HUES48 (cell line): Measurements from ENCODE around the gene RNU6-9.
A peak's percentile ranks its signal among the peaks of the same experiment; 100 is the strongest.

Experiments
- H3K27ac ChIP-seq: one replicate; pipeline ENCODE4 v1.7.0; 2013; ENCODE audit warnings: low read depth, low read length, inconsistent platforms
- H3K27me3 ChIP-seq: 2 replicates; pipeline ENCODE4 v1.6.1; 2013; ENCODE audit warnings: mild to moderate bottlenecking, low read length; ENCODE audit not compliant: control insufficient read depth, insufficient read depth
- H3K36me3 ChIP-seq: 2 replicates; pipeline ENCODE4 v1.6.1; 2013; ENCODE audit warnings: low read length; ENCODE audit not compliant: control insufficient read depth, insufficient read depth
- H3K4me1 ChIP-seq: 2 replicates; pipeline ENCODE4 v1.6.1; 2013; ENCODE audit warnings: mild to moderate bottlenecking, low read length; ENCODE audit not compliant: control insufficient read depth, insufficient read depth
- H3K4me3 ChIP-seq: 2 replicates; pipeline ENCODE4 v1.5.1; 2013; ENCODE audit warnings: mild to moderate bottlenecking, low read depth, low read length
- H3K9ac ChIP-seq: 2 replicates; pipeline ENCODE4 v1.6.1; 2013; ENCODE audit warnings: mild to moderate bottlenecking, low read depth, low read length, moderate library complexity
- H3K9me3 ChIP-seq: 2 replicates; pipeline ENCODE4 v1.6.1; 2013; ENCODE audit warnings: low read length; ENCODE audit not compliant: control insufficient read depth, insufficient read depth

Gene RNU6-9

DNA sequence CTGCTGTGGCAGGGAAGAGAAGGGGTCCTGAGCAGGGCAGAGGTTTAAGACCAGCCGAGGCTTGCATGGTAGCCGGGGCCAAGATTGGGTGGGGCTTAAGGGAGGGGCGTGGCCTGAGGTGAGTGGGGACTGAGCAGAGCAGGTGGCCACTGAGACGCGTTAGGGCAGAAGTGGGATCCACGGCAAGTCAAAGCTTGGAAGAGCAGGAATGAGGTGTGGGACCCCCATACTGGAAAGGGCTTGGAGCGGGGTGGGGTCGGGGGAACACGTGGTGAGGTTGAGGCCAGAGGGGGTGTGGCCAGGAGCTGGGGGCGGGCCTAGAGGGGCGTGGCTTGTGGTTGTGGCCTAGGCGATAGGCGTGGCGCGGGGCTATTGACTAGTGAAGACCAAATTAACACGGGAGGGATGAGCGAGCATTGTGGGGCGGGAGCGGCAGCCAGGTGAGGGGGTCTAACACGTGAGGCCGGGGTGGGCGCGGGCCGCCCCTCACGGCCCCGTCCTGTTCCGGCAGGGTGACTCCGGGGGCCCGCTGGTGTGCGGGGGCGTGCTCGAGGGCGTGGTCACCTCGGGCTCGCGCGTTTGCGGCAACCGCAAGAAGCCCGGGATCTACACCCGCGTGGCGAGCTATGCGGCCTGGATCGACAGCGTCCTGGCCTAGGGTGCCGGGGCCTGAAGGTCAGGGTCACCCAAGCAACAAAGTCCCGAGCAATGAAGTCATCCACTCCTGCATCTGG lies 30.5 kb upstream of the RNU6-9 start:
- Histone ChIP-seq H3K4me3 (peak overlapping the region; percentile 58), H3K9me3 (no peaks in the 10 kb centered on the region), H3K4me1 (peaks cover 9% of the 10 kb centered on the region), H3K27me3 (peaks cover 18% of the 10 kb centered on the region), H3K27ac (no peak overlapping the region), H3K9ac (no peak overlapping the region), H3K36me3 (peaks cover 2% of the 10 kb centered on the region; the same call in 1 of the 2 replicates)

DNA sequence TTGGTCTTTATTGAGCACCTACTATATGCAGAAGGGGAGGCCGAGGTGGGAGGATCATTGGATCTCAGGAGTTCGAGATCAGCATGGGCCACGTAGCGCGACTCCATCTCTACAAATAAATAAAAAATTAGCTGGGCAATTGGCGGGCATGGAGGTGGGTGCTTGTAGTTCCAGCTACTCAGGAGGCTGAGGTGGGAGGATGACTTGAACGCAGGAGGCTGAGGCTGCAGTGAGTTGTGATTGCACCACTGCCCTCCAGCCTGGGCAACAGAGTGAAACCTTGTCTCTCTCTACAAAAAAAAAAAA lies 30.0 kb upstream of the RNU6-9 start:
- Histone ChIP-seq H3K4me3 (peak overlapping the region; percentile 58; the same call in 1 of the 2 replicates), H3K9ac (no peak overlapping the region), H3K9me3 (no peaks in the 10 kb centered on the region), H3K27me3 (peaks cover 18% of the 10 kb centered on the region), H3K27ac (no peak overlapping the region), H3K36me3 (peaks cover 7% of the 10 kb centered on the region), H3K4me1 (peaks cover 9% of the 10 kb centered on the region)

DNA sequence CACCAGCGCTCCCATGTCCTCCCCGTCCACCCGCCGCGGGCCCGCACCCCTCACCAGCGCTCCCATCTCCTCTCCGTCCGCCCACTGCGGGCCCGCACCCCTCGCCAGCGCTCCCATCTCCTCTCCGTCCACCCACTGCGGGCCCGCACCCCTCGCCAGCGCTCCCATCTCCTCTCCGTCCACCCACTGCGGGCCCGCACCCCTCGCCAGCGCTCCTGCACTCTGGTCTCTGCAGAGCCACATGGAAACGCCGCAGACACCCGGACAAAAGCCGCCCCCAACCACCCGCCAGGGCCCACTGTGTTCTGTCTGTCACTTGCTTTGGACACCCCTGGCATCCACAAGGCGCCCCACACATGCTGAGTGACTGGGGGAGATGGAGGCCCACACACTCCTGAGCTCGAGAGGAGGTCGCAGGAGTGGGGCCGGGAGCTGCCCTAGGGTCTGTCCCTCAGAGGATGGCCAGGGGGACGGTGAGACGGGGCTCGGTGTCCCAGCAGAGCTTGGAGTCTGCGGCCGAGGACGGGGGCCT lies 26.4 kb upstream of the RNU6-9 start:
- Histone ChIP-seq H3K27ac (peak overlapping the region; percentile 35), H3K4me3 (no peak overlapping the region), H3K27me3 (no peaks in the 10 kb centered on the region), H3K4me1 (peaks cover 9% of the 10 kb centered on the region), H3K9me3 (no peaks in the 10 kb centered on the region), H3K9ac (no peak overlapping the region), H3K36me3 (peaks cover 24% of the 10 kb centered on the region)

DNA sequence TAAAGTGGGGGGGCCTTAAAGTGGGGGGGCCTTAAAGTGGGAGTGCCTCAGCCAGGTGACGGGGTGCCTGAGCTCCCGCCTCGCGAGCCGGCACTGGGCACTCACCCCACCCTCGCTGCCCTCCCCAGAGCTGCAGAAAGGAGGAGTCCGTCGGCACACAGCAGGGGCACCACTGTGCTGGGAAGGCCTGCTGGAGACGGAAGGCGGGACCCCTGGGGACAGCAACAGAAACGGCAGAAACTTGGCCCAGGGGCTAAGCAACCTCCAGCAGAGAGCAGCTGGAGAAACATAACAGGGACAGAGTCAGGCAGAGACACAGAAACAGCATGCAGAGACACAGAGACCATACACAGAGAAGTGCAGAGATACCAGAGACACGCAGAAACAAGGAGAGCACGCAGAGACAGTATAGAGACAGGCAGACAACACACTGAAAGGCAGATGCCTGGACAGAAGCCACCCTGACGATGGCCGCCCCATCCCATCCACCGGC lies 25.9 kb upstream of the RNU6-9 start:
- no peaks in the 10 kb centered on the region for H3K27me3 ChIP-seq
- H3K36me3 ChIP-seq, result peaks cover 24% of the 10 kb centered on the region
- H3K9ac ChIP-seq, result no peak overlapping the region
- peak overlapping the region; percentile 35 for H3K27ac ChIP-seq
- no peaks in the 10 kb centered on the region for H3K9me3 ChIP-seq
- peaks cover 9% of the 10 kb centered on the region for H3K4me1 ChIP-seq
- no peak overlapping the region for H3K4me3 ChIP-seq

- Histone ChIP-seq H3K9me3 (no peaks in the 10 kb centered on the region), H3K4me3 (no peak overlapping the region), H3K9ac (no peak overlapping the region), H3K27ac (no peak overlapping the region), H3K4me1 (peaks cover 9% of the 10 kb centered on the region), H3K27me3 (no peaks in the 10 kb centered on the region), H3K36me3 (peaks cover 24% of the 10 kb centered on the region)
Observed at GRCh38 chr19:867855-868457, 25.3 kb upstream of the RNU6-9 start.

DNA sequence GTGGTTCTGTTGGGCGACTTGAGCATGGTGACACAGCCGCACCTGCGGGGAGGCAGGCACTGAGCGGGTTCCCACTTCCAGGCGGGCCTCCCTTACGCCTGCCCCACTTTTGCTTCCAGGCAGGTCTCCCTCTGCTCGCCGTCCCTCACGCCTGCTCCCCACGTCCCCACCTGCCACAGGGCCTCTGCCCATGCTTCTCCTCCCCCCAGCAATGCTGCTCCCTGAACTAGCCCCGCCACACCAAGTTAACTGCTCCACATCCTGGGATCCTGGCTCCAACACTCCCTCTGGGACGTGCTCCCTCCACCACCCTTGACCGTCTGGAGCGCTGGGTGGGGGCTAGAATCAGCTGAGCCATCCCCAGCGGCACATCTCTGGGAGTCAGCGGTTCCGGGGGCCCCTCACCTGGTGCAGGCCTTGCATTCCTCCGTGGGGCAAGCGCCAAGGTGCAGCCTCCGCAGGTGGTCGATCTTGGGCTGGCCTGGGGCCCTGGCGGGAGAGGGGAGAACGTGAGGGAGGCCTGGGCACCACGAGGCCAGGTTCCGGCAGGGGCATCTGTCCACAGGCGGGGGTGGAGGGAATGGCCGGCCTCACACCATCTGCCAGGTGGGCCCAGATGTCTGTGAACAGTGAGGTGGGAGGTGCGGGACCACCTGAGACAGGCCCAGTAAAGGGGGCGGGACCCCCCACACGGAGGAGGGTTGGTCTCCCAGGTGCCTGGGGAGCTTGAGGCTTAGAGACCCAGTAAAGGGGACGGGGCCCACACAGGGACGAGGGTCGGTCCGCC lies 24.6 kb upstream of the RNU6-9 start:
- Histone ChIP-seq H3K9ac (no peak overlapping the region), H3K4me3 (no peak overlapping the region), H3K4me1 (peaks cover 9% of the 10 kb centered on the region), H3K27me3 (no peaks in the 10 kb centered on the region), H3K27ac (no peak overlapping the region), H3K9me3 (no peaks in the 10 kb centered on the region), H3K36me3 (peaks cover 24% of the 10 kb centered on the region)

DNA sequence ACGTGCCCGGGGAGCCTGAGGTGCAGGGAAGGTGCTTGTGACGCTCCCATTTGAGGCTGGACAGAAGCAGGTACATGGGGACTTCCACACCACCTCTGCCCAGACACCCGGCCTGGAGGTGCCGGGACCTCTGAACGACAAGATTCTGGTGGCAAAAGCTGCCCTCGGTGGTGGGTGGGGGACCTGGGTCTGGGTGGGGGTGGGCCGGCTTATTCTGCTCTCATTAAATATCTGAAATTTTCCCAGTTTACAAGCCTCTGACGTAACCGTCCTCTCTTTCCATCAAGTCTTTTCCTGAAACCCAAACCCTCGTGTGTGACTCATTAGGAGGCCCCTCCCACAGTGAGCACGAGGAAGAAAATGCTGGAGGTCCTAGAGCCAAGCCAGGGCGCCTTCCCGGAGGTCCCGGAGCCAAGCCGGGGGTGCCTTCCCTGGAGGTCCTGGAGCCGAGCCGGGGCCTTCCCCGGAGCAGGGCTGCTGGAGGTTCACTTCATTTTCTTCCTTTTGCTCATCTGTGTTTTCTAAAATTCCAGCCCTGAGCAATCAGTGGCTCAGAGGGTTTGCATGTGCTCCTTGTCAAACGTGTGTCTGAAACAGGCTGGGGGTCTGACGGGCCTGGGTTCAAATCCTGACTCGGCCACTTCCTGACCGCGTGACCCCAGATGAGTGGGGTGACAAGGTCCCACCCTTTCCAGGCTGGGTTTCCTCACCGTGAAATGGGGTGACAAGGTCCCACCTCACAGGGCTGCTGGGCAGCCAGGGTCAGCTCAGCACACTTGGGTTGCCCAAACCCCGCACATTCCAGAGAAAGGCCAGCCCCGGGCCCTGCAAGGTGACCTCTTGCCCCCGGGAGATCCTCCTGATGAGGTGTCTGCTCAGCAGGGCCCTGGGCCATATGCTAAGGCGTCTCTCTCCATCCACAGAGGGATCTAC lies 23.8 kb upstream of the RNU6-9 start:
- no peak overlapping the region for H3K27ac ChIP-seq
- H3K9me3 ChIP-seq, result no peaks in the 10 kb centered on the region
- H3K9ac ChIP-seq, result no peak overlapping the region
- peaks cover 9% of the 10 kb centered on the region for H3K4me1 ChIP-seq
- peaks cover 28% of the 10 kb centered on the region for H3K36me3 ChIP-seq
- H3K27me3 ChIP-seq, result no peaks in the 10 kb centered on the region
- H3K4me3 ChIP-seq, result no peak overlapping the region

- H3K27me3 ChIP-seq, result no peaks in the 10 kb centered on the region
- peaks cover 9% of the 10 kb centered on the region for H3K4me1 ChIP-seq
- H3K36me3 ChIP-seq, result peaks cover 33% of the 10 kb centered on the region
- H3K9ac ChIP-seq, result no peak overlapping the region
- H3K4me3 ChIP-seq, result no peak overlapping the region
- H3K27ac ChIP-seq, result no peak overlapping the region
- no peaks in the 10 kb centered on the region for H3K9me3 ChIP-seq
Observed at GRCh38 chr19:870314-870713, 23.0 kb upstream of the RNU6-9 start.

GRCh38 chr19:870963-871401 lies 22.3 kb upstream of the RNU6-9 start:
- Histone ChIP-seq H3K27ac (no peak overlapping the region), H3K36me3 (peaks cover 39% of the 10 kb centered on the region), H3K9me3 (no peaks in the 10 kb centered on the region)

More at GRCh38 chr19:870963-871401, 22.3 kb upstream of the RNU6-9 start:
- Histone ChIP-seq H3K9ac (no peak overlapping the region), H3K4me1 (peaks cover 9% of the 10 kb centered on the region), H3K27me3 (no peaks in the 10 kb centered on the region), H3K4me3 (no peak overlapping the region)
